Activated T-cell treated with anti-CD3 and anti-CD28 coated beads for 48 hours (primary cell): ENCODE data around the gene TENM3.
"Not testable (repeated sequence)": the region's sequence is repeated elsewhere in the genome, so short reads cannot be mapped to it uniquely, and the experiment has no call there.

Experiments used
- DNase-seq: peaks from one replicate; pipeline ENCODE4 v3.0.0-alpha.2; 2020; ENCODE audit warnings: low read depth

Gene TENM3

DNA sequence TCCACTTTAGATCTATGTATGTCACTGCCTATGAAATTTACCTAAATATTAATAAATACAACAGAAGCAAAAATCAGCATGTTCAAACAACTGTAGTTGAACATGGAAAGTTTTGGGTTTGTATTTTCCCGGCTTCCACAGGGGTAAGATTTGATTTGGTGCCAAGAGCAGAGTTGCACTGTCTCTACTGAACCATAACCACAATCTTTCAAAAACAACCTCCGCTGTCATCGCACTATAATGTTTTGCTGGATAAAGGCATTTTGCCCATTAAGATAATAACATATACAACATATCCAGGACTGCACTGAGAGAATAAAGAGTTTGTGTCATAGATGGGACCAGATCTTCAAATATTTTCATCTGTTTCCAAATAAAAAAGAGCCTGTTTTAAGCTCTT is 94.9 kb downstream of the TENM3 start:
- DNase-seq: no peak

DNA sequence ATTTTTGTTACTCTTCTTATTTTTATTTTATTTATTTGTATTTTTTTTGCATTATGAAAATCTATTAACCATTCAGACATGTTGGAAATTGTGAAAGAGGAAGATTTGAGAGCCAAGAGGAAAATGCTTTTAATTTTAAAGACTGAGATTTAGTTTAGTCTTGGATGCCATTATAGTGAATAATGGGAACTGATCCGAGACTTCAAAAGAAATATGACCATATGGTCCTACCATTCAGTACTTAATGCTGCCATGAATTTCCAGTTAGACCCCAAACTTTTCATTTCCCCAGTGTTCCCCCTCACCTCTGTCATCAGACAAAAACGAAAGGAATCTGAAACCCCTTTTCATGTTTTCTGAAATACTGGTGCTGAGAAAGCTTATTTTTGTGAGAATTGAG is 95.5 kb downstream of the TENM3 start:
- DNase-seq: no peak

DNA sequence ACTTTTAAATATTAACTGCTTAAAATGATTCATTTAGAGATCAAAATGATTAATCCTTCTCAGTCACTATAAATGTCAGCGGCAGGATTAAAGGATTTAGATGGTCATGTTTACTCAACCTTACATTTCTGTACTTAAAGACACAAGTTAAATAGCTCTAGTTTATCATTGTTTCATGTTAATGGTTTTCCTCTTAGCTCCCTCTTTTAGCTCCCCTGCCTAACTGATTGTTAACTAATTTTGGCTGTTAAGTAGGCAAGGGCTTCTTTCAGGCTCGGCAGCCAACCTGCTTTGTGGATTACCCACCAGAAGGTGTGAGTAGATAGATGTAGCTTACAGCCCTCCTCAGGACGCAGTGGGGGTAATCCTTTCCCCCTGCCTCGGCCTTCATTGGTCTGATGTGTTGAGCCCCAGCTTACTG is 96.0 kb downstream of the TENM3 start:
- no peak for DNase-seq

DNA sequence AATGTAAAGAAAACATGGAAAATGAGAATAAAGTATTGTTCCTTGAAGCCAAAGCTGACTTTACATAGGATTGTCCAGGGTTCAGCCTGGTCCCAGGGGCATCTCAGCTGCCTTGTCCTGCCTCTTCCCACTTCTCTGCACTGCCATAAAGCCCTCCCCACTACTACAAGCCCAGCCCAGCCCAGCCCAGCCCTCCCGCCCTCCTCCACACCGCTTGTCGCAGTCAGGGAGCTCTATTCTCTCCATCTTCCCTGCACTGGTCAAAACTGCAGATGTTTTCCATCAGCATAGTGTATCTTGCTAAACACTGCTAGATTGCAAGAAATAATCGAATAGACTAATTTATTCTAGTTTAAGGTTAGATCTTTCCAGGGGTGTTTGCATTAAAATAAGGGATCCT is 100.3 kb downstream of the TENM3 start:
- no peak for DNase-seq

DNA sequence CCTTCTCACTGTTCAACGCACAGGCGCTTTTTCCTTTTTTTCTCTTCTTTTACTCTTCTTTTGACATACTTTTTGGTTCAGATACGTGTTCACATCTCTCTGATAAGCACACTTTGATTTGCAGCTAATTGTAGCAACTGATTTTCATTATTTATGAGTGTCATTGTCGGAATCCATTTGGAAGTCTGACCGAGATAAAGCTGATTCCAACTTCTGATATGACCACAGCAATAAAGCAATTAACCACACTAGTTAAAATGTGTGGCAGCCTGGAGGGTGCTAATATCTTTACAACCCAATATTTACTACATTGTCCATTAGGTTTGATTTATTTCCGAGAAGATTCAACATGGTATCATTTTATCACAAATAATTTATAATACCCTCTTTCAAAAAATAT is 101.8 kb downstream of the TENM3 start:
- no peak for DNase-seq

DNA sequence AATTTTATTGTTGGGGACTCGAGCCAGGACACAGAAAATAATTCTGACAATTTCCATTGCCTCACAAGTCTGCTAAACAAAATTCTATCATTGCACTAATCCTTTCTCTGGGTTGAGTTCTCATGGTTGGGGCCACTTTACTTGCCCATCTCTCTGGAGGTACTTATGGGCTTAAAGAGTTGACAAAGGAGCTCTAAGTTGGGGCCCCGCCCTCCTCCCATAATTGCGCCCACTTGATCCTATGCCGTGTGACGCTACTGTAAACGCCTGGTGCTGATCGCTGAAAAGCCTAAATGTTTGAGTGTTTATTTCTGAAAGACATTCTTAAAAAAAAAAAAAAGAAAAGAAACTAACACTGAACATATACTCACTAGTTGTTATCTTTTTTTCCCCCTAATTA is 103.0 kb downstream of the TENM3 start:
- no peak for DNase-seq

DNA sequence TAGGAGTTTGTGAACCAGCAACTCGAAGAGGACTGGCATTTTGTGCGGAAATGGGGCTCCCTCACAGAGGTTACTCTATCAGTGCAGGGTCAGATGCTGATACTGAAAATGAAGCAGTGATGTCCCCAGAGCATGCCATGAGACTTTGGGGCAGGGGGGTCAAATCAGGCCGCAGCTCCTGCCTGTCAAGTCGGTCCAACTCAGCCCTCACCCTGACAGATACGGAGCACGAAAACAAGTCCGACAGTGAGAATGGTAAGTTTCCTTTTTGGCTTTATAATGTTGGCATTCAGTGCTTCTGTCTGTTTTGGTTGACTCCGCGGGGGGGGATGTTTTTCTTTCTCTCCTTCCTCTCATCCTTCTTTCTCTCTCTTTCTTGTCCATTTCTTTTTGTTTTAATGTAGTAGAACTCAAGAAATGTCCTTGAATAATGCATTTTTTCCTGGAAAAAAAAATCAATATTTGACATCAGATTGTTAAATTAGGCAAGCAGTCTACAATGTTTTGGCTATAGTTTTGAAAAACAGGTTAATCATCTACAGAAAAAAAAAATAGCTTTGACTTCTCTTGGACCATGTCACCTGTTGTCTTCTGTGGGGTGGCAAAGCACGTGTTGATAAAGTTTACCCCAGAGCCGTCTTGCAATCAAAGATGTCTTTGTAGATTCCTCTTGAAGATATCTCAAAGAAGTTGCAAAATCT is 103.6 kb downstream of the TENM3 start:
- no peak for DNase-seq

DNA sequence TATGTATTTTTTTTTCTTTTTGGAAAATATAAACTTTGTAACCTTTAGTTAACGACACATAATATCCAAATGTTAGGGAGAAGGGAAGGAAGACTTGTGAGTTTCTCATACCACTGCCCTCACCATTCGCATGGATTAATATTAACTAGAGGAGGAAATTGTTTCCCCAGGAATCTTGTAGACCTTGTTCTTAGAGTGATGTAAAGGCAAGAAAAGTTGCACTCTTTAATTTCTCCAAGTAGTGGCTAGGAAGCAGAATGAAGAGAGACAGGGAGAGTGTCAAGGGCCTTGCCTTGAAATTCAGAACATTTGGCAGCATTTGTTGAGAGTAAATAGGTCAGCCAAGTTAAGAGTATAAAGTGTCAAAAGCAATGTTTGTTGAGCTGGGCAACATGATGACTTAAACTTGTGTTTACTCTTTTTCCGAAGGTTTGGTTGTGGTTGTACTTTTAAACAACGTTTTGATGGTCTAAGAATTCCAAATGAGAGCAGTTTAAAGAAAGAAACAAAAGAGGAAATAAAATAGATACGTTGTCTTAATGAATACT is 105.7 kb downstream of the TENM3 start:
- DNase-seq: no peak

DNA sequence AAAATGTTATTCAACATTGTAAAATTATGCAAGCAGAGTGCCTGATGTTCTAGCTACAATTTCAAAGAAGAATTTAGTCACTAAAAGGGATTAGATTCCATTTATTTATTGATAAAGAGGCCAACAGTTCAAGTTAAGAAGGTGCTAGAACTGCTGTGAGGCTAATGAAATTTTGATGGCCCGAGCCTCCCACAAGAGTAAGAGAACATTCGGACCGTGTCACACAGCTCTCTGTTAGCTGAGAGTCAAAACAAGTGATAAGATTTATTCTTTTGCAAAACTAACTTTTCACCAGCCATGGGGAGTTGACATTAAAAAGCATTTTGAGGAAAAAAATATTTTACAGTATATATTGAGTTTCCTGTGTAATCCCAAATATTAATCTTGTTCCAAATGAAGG is 106.8 kb downstream of the TENM3 start:
- DNase-seq: no peak

DNA sequence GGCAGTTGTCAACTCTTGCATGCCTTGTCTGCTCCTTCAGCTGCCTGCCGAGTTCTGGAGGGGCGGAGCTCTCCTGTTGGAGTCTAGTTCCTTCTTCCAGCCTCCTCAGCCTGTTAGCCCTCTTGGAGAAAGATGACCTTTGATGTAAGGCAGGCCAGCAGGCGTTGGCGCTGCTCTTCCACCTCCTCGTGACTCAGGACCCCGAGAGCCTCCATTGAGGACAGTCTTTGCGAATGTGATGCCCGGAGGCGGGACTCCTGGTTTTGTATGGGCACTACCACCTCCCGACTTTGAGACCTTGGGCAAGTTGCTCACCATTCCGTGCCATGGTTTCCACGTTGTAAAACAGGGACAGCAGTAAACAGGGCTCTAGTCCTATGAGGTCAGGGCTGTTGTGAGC is 108.3 kb downstream of the TENM3 start:
- no peak for DNase-seq

DNA sequence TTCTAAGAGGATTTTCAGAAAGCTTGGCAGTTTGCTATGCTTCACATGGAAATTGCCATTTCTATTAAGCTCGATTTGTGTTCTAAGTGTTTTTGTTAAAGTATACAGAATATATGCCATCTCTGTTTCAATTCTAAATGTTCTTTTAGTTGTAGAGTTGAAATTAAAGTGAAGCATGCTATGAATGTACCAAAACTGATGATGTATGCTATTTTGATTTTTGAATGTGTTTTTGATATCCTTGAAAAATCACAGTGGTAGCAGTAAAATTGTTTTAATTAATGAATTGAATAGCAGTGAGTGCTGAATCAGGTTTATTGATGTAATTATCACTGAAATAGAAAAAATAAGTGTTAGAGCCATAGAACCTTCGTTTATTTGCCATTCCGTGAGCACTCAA is 110.9 kb downstream of the TENM3 start:
- DNase-seq: no peak

DNA sequence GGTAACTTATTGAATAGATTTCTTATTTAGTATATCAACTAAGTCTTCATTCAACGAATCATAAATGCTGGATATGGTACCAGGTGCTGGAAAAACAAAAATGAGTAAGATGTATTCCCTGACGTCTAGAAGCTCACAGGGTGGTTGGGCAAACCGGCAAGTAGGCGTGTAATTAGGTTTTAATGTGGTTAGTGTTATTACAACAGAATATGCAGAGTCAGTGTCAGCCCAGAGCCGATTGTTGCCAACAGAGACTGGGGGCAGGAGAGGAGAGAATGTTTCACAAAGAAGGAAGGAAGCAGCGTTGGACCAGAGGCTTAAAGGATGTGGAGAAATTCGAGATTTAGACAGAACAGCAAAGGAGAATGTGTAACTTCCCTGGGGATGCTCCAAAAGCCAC is 111.7 kb downstream of the TENM3 start:
- DNase-seq: no peak

DNA sequence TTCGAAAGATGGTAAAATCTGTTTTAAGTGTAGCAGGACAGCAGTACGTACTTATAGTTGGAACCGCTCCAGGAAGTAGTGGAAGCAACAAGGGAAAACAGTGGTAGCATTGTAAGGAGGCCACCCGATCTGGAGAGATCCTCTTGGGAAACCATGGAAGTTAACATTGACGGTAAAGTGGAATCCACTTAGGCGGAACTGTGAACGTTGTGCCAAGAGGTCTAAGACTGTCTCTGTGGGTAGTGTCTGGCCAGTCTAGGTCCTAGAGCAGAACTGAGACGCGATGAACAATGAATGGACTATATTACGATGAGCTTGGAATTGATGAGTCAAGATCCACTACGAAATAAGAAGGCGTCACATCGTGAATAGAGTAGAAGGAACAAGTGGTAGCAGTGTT is 124.0 kb downstream of the TENM3 start:
- no peak for DNase-seq

DNA sequence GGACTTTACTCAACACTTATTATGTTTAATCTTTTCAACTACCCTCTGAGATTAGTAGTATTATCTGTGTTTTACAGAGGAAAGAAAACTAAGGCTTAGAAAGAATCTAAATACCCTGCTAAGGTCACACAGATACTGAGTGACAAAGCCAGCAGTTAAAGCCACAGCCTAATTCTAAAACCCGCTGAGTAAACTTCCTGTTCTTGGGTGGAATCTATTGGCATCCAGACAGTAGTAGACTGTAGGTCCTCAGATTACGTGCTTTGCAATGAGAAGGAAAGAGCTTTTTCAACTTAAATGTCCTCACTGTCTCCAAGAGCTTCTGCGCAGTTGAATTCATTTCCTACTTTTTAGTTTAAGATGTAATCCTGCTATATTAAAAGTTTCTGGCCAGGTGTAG is 126.0 kb downstream of the TENM3 start:
- DNase-seq: no peak

DNA sequence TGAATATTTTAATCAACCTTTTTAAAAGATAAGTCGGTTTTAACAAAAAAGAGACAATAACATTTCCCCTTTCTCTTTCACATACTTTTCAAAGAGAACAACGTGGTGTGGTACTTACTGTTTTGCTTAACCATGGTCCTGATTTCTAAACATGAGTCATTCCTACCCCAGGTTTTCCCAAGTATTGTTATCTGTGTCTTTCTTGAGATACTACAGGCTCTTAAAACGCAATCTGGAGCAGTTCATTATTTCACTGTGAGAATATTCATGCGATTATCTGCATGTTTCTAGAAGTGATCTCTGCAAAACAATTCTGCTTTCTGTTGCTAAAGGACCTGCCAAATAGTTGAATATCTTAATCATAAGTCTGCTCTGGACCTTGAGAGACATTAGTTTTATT is 127.3 kb downstream of the TENM3 start:
- DNase-seq: no peak

DNA sequence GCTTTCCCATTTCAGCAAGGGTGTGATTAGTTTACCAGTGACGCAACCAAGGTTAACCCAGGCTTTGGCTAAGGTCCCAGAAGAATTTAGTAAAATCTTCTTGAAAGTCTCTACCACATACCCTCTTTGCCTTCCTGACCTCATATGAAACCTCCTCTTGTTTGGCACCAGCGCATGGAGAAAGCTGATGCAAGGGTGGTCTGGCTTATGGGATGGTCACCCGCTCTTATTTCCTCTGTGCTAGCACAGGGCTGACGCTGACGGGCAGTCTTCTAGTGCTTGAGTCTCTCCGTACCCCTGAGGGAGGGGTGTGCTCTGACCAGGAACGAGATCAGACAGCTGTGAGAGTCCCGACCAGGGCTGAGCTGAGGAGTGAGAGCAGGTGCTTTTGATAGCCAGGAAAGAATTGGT is 137.6 kb downstream of the TENM3 start:
- DNase-seq: no peak

DNA sequence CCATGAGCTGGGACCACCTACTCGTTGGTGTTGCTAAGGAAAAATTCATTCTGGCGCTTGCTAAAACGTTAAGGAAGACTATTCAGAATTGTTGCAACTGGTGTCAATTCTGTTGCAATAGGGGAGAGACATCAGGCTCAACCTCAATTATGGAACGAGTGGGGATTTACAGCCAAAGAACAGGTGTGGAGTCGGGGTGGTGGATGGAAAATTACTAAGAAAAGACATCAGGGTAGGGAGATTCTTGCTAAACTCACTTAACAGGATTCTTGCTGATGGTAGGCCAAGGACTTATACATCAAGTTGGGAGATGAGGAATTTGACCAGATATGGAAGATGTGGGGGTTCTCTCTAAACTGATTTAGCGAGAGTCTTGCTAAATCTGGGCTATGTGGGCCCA is 139.7 kb downstream of the TENM3 start:
- DNase-seq: no peak

DNA sequence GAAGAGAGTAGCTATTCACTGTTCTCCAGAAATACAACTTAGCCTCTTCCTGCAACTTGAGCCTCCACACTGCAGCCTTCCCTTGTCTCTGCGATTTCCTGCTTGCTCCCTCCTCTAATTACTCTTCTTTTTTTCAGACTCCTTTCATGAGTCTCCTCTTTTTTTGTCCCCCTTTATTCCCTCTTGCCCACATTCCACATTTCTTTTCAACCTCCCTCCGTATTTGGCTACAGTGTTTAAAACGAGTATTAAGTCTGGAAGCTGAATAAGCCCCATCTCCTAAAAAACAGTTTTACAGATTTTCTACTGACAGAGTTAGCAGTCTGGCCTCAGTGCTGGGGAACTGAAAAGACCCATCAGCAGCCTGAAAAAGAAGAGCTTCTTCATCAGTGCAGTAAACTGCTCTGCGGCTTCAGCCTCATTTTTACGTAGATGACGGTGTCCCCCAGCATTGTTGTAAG is 141.5 kb downstream of the TENM3 start:
- no peak for DNase-seq

DNA sequence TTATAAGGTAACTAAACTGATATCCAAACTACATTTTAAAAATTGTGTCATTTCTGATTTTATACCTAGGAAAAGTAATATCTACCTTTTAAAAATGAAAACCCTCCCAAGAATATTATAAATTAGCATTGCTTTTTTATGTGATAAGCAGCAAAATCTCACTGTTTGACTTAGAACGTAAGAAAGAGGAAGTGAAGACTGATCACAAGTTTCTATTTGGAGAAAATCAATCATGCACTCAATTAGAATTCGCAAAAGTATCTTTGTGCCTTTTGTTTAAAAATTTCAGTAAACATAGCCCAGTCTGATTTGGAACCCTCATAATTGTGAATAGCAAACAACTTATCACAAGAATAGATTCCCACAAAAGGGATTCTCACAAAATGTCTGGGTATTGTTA is 142.7 kb downstream of the TENM3 start:
- no peak for DNase-seq

DNA sequence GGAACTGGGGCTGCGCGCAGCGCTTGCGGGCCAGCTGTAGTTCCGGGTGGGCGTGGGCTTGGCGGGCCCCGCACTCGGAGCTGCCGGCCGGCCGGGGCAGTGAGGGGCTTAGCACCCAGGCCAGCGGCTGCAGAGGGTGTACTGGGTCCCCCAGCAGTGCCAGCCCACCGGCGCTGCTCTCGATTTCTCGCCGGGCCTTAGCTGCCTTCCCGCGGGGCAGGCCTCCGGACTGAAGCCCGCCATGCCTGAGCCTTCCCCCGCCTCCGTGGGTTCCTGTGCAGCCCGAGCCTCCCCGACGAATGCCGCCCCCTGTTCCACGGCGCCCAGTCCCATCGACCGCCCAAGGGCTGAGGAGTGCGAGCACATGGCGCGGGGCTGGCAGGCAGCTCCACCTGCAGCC is 143.4 kb downstream of the TENM3 start:
- DNase-seq: not testable (repeated sequence)

DNA sequence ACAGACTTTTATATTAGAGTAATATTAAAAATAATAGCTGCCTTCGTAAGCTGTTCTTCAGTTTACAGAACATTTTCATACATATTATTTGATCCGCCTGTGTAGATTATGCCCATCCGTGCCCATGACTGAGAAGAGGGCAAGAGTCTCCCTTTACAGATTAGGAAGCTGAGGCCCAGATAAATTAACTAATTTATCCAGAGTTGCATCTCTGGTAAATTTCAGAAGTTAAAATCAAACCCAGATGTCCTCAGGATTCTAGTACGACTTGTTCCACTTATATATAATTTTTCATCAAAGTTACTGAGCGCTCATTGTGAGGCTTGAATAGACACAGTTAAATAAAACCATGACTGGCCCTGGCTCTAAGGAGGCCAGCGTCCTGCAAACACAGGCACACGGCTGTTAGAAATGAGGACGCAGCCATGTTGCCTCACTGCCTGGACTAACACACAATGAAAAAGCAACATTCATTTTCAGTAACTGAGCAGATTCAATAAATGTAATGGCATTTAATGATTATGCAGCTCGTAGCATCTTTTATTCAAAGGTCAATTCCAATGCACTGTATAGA is 148.0 kb downstream of the TENM3 start:
- no peak for DNase-seq

DNA sequence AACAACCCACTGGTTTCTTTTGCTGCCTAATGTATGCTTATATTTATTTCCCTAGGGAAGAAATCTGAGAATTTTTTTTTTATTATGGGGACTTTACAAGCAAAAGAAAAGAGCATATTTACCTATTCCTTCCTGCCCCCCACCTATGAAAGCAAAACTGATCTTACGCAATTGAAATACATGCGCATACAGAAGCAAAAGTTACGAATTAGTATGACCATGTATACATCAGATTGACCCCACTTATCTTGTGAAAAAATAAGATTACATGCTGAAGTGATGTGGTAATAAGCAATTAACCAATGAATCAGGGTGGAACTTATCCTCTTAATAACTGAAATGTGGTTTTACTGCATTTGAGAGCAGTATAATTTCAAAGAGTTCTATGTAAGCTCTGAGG is 151.0 kb downstream of the TENM3 start:
- DNase-seq: no peak

DNA sequence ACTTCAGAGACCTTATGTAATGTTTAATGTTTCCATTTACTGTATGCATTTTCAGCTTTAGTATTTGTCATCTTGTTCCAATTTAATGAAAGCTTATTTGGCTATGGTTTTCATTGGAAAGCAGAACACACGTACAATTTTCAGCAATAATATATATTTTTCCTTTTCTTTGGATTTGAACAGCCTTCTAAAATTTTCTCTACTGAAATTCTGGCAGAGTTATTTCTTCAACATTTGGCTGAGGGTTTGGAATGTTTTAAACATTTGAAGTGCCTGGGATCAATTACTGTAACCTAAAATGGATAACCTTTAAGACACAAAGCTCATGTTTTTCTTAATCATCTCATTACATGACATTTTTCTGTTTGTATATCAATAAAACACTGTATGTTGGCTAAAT is 156.9 kb downstream of the TENM3 start:
- no peak for DNase-seq

DNA sequence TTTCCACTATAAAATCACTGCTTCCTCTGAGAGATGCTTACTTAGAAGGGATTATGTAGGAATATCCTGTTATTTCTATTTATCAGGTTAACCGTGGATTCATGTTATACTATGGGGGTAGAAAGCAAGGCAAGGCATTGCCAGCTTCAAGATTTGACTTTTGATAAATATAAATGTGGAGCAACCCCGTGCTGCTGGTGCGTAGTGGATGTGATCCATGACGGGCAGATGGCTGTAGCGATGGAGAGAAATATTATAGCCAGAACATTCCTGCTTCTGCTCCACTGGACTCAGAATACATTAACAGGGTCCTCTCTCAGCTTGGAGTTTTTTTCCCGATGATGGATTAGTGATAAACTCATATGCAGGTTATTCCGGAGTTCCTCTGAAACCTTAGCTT is 157.6 kb downstream of the TENM3 start:
- no peak for DNase-seq
